Measurements from ENCODE around the gene PIANP.
A peak's percentile ranks its signal among the peaks of the same experiment; 100 is the strongest.

PIANP gene

GRCh38 chr12:6736754-6737153, 36.1 kb upstream of the PIANP start:
- TF ChIP-seq CTCF (IDR thresholded peaks at IDR 0.05; ENCODE audit: low read depth, low read length): no peak
- no peak overlapping the region for H3K4me3 ChIP-seq (ENCODE audit: low read depth, low read length)
- DNase-seq (ENCODE audit: low read depth, low spot score): no peak
- in situ Hi-C loops (cut with HindIII; ENCODE audit: low sequenced_read_pairs): no loop called here

- DNase-seq (ENCODE audit: low read depth, low spot score): peak; percentile 69
- TF ChIP-seq CTCF (IDR thresholded peaks at IDR 0.05; ENCODE audit: low read depth, low read length): peak; percentile 80
- in situ Hi-C loops (cut with HindIII; ENCODE audit: low sequenced_read_pairs): no loop called here
- no peak overlapping the region for H3K4me3 ChIP-seq (ENCODE audit: low read depth, low read length)
Measured at GRCh38 chr12:6735448-6736191, 35.0 kb upstream of the PIANP start.

- no peak for DNase-seq (ENCODE audit: low read depth, low spot score)
- TF ChIP-seq CTCF (IDR thresholded peaks at IDR 0.05; ENCODE audit: low read depth, low read length): no peak
- in situ Hi-C loops (cut with HindIII; ENCODE audit: low sequenced_read_pairs): no loop called here
- no peak overlapping the region for H3K4me3 ChIP-seq (ENCODE audit: low read depth, low read length)
Measured at GRCh38 chr12:6734506-6735387, 34.1 kb upstream of the PIANP start.

GRCh38 chr12:6730169-6730568, 29.6 kb upstream of the PIANP start:
- DNase-seq (ENCODE audit: low read depth, low spot score): no peak
- in situ Hi-C loops (cut with HindIII; ENCODE audit: low sequenced_read_pairs): no loop called here
- H3K4me3 ChIP-seq (ENCODE audit: low read depth, low read length): no peak overlapping the region
- no peak for TF ChIP-seq CTCF (IDR thresholded peaks at IDR 0.05; ENCODE audit: low read depth, low read length)

GRCh38 chr12:6729186-6729585, 28.6 kb upstream of the PIANP start:
- TF ChIP-seq CTCF (IDR thresholded peaks at IDR 0.05; ENCODE audit: low read depth, low read length): no peak
- in situ Hi-C loops (cut with HindIII; ENCODE audit: low sequenced_read_pairs): no loop called here
- DNase-seq (ENCODE audit: low read depth, low spot score): no peak

GRCh38 chr12:6725350-6725749, 24.7 kb upstream of the PIANP start:
- no peak for DNase-seq (ENCODE audit: low read depth, low spot score)
- no peak for TF ChIP-seq CTCF (IDR thresholded peaks at IDR 0.05; ENCODE audit: low read depth, low read length)
- H3K4me3 ChIP-seq (ENCODE audit: low read depth, low read length): no peak overlapping the region
- in situ Hi-C loops (cut with HindIII; ENCODE audit: low sequenced_read_pairs): no loop called here

More at GRCh38 chr12:6729186-6729585, 28.6 kb upstream of the PIANP start:
- H3K4me3 ChIP-seq (ENCODE audit: low read depth, low read length): no peak overlapping the region
